Fibroblast of skin of left quadriceps (primary cell): ENCODE data around the gene HPCAL1.

Experiments used
- DNase-seq, 2 experiments: peaks; one replicate each; pipeline ENCODE4 v3.0.0-alpha.2; 2013; ENCODE audit warnings: low read depth in 2 of 2

The HPCAL1 gene

GRCh38 chr2:10355471-10356438 lies 53.1 kb downstream of the HPCAL1 start:
- no peak for DNase-seq

GRCh38 chr2:10356439-10356811 lies 53.7 kb downstream of the HPCAL1 start:
- no peak for DNase-seq

- DNase-seq = no peak
Measured at GRCh38 chr2:10357193-10358169, 54.8 kb downstream of the HPCAL1 start.

DNA sequence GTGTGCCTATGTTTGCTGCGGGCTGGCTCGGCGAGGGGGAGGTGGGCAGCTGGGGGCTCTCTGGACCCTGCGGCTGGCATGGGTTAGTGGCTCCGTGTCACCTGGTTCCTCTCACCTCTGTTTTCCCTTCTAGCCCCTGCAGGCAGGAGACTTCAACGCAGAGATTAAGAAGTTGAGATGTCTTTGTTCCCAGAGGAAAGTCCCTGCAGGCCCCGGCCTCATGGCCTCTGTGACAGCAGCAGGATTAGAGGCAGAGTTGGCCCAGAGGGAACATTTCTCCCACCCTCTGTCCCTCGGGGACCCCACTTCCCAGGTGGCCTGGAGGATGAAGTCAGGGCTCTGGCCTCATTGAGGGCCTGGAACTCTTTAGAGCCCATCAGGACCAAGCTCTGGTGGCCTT lies 56.5 kb downstream of the HPCAL1 start:
- DNase-seq = no peak

GRCh38 chr2:10359731-10360329 lies 57.1 kb downstream of the HPCAL1 start:
- no peak for DNase-seq

- no peak for DNase-seq
Measured at GRCh38 chr2:10360460-10360849, 57.8 kb downstream of the HPCAL1 start.

GRCh38 chr2:10360850-10361588 lies 58.3 kb downstream of the HPCAL1 start:
- DNase-seq = no peak

DNA sequence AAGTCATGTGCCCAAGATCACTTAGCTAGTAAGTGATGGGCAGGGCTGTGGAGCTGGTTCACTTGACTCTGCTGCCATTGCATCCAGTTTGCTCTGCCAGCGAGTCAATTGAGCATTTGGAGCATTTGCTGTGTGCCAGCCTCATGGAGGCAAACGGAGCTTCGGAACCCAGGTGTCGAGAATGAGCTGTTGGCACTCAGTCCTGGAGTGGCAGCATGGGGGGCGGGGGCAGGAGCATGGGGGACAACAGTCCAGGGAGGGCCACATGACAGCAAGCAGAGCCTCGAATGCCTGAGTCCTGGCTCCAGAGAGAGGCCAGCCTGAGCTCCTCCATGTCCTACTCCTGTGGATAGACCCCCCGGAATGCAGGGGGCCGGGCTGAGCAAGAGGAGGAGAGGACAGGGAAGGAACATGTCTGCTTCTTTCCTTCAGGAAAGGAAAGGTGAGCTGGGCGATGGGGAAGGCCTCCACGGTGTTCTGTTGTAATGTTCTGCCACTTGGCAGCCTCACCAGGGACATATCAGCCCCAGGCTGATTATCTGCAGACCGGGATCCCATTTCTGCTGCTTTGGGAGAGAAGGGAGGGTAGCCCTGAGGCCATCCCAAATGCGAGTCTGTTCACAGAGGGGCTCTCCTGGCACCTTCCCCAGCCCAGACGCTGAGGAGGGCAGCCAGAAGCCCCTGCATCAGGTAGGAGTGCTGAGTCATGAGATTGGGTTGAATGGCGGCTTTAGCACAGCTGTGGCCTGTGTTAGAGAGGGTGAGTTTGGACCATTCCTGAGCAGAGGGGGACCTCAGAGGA lies 59.6 kb downstream of the HPCAL1 start:
- no peak for DNase-seq

- DNase-seq = no peak
Measured at GRCh38 chr2:10362898-10363454, 60.3 kb downstream of the HPCAL1 start.

GRCh38 chr2:10363861-10364610 lies 61.3 kb downstream of the HPCAL1 start:
- DNase-seq = no peak

- no peak for DNase-seq
Measured at GRCh38 chr2:10365412-10365811, 62.7 kb downstream of the HPCAL1 start.

- no peak for DNase-seq
Measured at GRCh38 chr2:10366601-10367270, 64.0 kb downstream of the HPCAL1 start.

- no peak for DNase-seq
Measured at GRCh38 chr2:10367472-10368439, 65.1 kb downstream of the HPCAL1 start.

GRCh38 chr2:10368491-10369231 lies 66.0 kb downstream of the HPCAL1 start:
- no peak for DNase-seq

DNA sequence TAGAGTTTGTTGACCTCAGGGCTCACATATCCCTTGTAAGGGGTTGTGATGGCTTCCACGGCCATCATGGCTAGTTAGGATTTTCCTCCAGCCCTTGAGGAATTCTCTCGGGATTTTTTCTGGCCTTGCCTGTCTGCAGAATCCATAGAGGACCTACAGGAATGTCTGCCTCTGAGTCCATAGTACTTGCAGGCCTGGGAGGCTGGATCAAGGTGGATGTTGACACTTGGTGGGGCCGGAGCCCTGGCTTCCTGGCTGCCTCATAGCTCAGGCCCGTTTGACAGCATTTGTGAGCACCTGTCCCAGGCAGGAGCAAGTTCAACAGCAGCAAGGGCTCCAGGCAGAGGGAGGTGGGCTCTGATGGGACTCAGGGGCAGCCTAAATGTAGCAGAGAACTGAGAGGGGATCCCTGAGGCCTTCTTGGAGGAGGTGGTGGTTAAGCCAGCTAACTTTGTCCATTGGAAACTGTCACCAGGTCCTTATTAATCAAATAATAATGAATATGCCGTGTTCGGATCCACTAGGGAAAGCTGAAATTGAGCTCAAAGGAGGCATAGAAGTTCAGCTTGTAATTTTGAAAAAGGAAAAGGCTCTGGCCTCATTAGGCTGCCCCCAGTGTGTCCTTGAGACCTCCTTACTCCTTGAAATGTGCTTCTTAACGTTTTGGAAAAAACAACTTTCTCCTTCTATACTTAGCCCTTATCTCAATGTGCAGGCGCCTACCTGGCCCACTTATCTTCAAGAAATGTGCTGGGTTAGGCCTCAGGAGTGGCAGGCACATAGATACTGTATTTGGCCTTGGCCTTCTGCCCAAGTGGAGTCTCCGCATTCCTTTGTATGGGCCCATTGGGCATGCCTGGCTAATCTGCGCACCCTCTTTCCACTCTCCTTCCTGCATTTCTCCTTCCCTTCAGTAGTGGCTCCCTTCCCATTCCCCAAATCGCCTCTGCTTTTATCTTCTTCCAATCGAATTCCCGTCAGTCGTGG lies 66.9 kb downstream of the HPCAL1 start:
- DNase-seq = no peak

DNA sequence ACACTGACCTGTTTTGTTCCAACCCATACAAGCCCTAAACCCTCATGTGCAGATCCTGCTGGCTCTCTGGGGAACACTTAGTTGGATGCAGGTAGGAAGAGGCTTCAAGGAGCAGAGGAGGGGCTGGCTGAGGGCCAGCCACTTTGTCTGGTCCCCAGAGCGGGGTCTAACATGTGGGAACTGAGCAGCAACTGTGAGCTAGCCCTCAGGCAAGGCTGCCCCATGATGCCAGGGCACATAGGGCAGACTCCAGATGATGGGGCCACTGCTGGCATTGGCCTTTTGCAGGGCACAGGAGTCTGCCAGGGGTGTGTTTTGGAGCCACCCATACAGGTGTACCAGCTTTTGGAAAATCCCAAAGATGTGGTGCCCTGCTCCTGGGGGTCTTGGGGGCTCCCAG lies 67.7 kb downstream of the HPCAL1 start:
- DNase-seq = no peak
